Measurements from ENCODE around the gene FKBP1A. TPM values are rescaled to one million over a fixed set of nuclear protein-coding genes. Genes with fewer than 3 reads are reported as not detected.
A peak's percentile ranks its signal among the peaks of the same experiment; 100 is the strongest.

FKBP1A gene
- polyA plus RNA-seq, 1 of the 3 experiments (the other 2 are of a cell fraction), result 362 TPM

GRCh38 chr20:1427457-1428054 is 34.7 kb upstream of the FKBP1A start:
- CTCF ChIA-PET, result interaction anchor here (0.5 to 3.5 kb wide), 8 partner anchors 9 to 283 kb away, joined by 3 to 30 read pairs (median 8); partner anchors contain the start of genes FKBP1A and NSFL1C
- Histone ChIP-seq H3K4me3 (ENCODE audit: low read depth in 2 of 2, low read length in 1 of 2) (no peak overlapping the region), H3K9ac (no peak overlapping the region), H3K79me2 (ENCODE audit: insufficient read depth) (no peaks in the 10 kb centered on the region), H3F3A (replicated peaks; ENCODE audit: insufficient read depth) (no peaks in the 10 kb centered on the region), H3K27ac (ENCODE audit: low read depth in 2 of 2, low read length in 1 of 2) (peak overlapping the region in 1 of 2 experiments; percentile 81; a peak in 2 of 4 replicates), H3K9me2 (no peaks in the 10 kb centered on the region), H3K36me3 (replicated peaks in 1 of 2; ENCODE audit: control insufficient read depth in 1 of 2, insufficient read depth in 2 of 2, low read length in 1 of 2) (no peaks in the 10 kb centered on the region), H3K4me2 (no peak overlapping the region), H4K20me1 (ENCODE audit: insufficient read depth) (no peaks in the 10 kb centered on the region), H3K9me3 (no peaks in the 10 kb centered on the region), H3K27me3 (ENCODE audit: insufficient read depth) (no peaks in the 10 kb centered on the region), H3K4me1 (ENCODE audit: control insufficient read depth in 1 of 2, insufficient read depth in 2 of 2, low read depth in 1 of 2, low read length in 1 of 2) (peaks cover 4 to 19% of the 10 kb centered on the region in 2 experiments; a peak in 3 of 4 replicates), H2AFZ (ENCODE audit: low read depth) (no peak overlapping the region)
- DNase-seq, result peak; percentile 48
- 77% methylated on average over 3 of the region's 3 CpGs for WGBS (ENCODE audit: low lambda C conversion rate)
- POLR2A ChIA-PET, result interaction anchor here (1.4 kb wide), 1 partner anchor 35 kb away, joined by 6 read pairs; the partner anchor contains the start of gene FKBP1A
- TF ChIP-seq POLR2AphosphoS5 (IDR thresholded peaks at IDR 0.05; ENCODE audit: low read depth, low read length) (no peak), MXI1 (IDR thresholded peaks at IDR 0.05; ENCODE audit: low read depth, low read length) (peak; percentile 85; the same call in 1 of the 2 replicates), RXRA (IDR thresholded peaks at IDR 0.05; ENCODE audit: borderline replicate concordance, low read depth) (no peak), GATA2 (CRISPR knock-in tag; IDR thresholded peaks at IDR 0.05) (peak; percentile 36; the same call in 1 of the 2 replicates)

DNA sequence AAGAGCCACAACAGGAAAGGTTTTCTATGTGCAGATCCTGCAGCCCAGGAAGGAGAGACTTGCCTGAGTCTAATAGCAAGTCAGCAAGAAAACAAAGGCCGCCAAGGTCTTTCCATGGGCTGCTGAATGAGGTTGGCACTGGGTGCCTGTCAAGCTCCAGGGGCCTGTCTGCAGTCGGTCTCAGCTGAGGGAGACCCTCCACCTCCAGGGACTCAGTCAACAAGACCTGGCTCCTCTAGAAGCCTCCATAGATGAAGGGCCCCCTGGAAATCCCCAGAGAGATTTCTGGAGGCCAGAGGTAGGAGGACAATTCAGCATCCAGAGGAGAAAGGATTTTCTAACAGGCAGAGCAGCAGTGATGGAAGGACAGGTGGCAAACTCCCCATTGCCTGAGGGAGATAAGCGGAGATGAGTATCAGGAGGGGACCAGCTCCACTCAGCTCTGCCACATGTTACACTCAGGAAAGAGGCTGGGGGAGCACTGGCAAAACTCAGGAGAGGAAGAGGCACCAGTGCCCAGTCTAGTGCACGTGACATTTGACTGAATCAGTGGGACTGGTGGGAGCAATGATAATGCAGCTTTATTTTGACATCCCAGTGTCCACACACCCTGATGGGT is 33.5 kb upstream of the FKBP1A start:
- Histone ChIP-seq H3K36me3 (replicated peaks in 1 of 2; ENCODE audit: control insufficient read depth in 1 of 2, insufficient read depth in 2 of 2, low read length in 1 of 2) (no peaks in the 10 kb centered on the region), H3F3A (replicated peaks; ENCODE audit: insufficient read depth) (no peaks in the 10 kb centered on the region), H3K9ac (no peak overlapping the region), H3K9me3 (no peaks in the 10 kb centered on the region), H3K9me2 (no peaks in the 10 kb centered on the region), H2AFZ (ENCODE audit: low read depth) (no peak overlapping the region), H4K20me1 (ENCODE audit: insufficient read depth) (no peaks in the 10 kb centered on the region), H3K79me2 (ENCODE audit: insufficient read depth) (no peaks in the 10 kb centered on the region), H3K4me1 (ENCODE audit: control insufficient read depth in 1 of 2, insufficient read depth in 2 of 2, low read depth in 1 of 2, low read length in 1 of 2) (peaks cover 4 to 19% of the 10 kb centered on the region in 2 experiments; a peak in 3 of 4 replicates), H3K4me2 (no peak overlapping the region), H3K27me3 (ENCODE audit: insufficient read depth) (no peaks in the 10 kb centered on the region), H3K4me3 (ENCODE audit: low read depth in 2 of 2, low read length in 1 of 2) (no peak overlapping the region), H3K27ac (ENCODE audit: low read depth in 2 of 2, low read length in 1 of 2) (peak overlapping the region in 1 of 2 experiments; percentile 81; a peak in 1 of 4 replicates)
- peak; percentile 14 for DNase-seq
- ChIA-PET POLR2A (no interaction called here), CTCF (interaction anchor here (1.5 to 3.5 kb wide), 5 partner anchors 11 to 114 kb away, joined by 3 to 30 read pairs (median 10); partner anchors contain the start of gene FKBP1A)
- WGBS (ENCODE audit: low lambda C conversion rate), result 59% methylated on average over 3 of the region's 4 CpGs
- TF ChIP-seq MEF2A (IDR thresholded peaks at IDR 0.05; ENCODE audit: borderline replicate concordance, low read depth) (no peak), GATA2 (CRISPR knock-in tag; IDR thresholded peaks at IDR 0.05) (peak; percentile 62), MXI1 (IDR thresholded peaks at IDR 0.05; ENCODE audit: low read depth, low read length) (peak; percentile 45; the same call in 1 of the 2 replicates), YY1 (IDR thresholded peaks at IDR 0.05; ENCODE audit: low read depth) (no peak)

- H3K27ac ChIP-seq (ENCODE audit: low read depth in 2 of 2, low read length in 1 of 2), result no peak overlapping the region
- no peaks in the 10 kb centered on the region for H3K27me3 ChIP-seq (ENCODE audit: insufficient read depth)
- H3K4me2 ChIP-seq, result no peak overlapping the region
- CTCF ChIA-PET, result interaction anchor here (1.0 to 1.9 kb wide), 3 partner anchors 13 to 111 kb away, joined by 3 to 9 read pairs (median 3); partner anchors contain the start of gene NSFL1C
- H3K9ac ChIP-seq, result no peak overlapping the region
- H3K9me3 ChIP-seq, result no peaks in the 10 kb centered on the region
- H3K4me3 ChIP-seq (ENCODE audit: low read depth in 2 of 2, low read length in 1 of 2), result no peak overlapping the region
- H3F3A ChIP-seq (replicated peaks; ENCODE audit: insufficient read depth), result no peaks in the 10 kb centered on the region
- peaks cover 4 to 19% of the 10 kb centered on the region in 2 experiments; a peak in 3 of 4 replicates for H3K4me1 ChIP-seq (ENCODE audit: control insufficient read depth in 1 of 2, insufficient read depth in 2 of 2, low read depth in 1 of 2, low read length in 1 of 2)
- WGBS (ENCODE audit: low lambda C conversion rate), result 56% methylated on average over 1 of the region's 1 CpG
- H3K9me2 ChIP-seq, result no peaks in the 10 kb centered on the region
- no peaks in the 10 kb centered on the region for H4K20me1 ChIP-seq (ENCODE audit: insufficient read depth)
- DNase-seq, result no peak
- no peak overlapping the region for H2AFZ ChIP-seq (ENCODE audit: low read depth)
- no peaks in the 10 kb centered on the region for H3K79me2 ChIP-seq (ENCODE audit: insufficient read depth)
- POLR2A ChIA-PET, result no interaction called here
- no peaks in the 10 kb centered on the region for H3K36me3 ChIP-seq (replicated peaks in 1 of 2; ENCODE audit: control insufficient read depth in 1 of 2, insufficient read depth in 2 of 2, low read length in 1 of 2)
- TF ChIP-seq FOXM1 (IDR thresholded peaks at IDR 0.05; ENCODE audit: low read depth) (no peak), RFX5 (IDR thresholded peaks at IDR 0.05; ENCODE audit: low read length) (no peak), EZH2phosphoT487 (IDR thresholded peaks at IDR 0.05; ENCODE audit: borderline replicate concordance, low read depth) (no peak), RCOR1 (IDR thresholded peaks at IDR 0.05; ENCODE audit: low read length) (no peak), RXRA (IDR thresholded peaks at IDR 0.05; ENCODE audit: borderline replicate concordance, low read depth) (no peak), NFIC (IDR thresholded peaks at IDR 0.05; ENCODE audit: borderline replicate concordance) (no peak), TAF1 (IDR thresholded peaks at IDR 0.05; ENCODE audit: borderline replicate concordance, low read depth, low read length) (no peak), RAD21 (IDR thresholded peaks at IDR 0.05; ENCODE audit: low read length) (no peak), MXI1 (IDR thresholded peaks at IDR 0.05; ENCODE audit: low read depth, low read length) (no peak), GATA2 (CRISPR knock-in tag; IDR thresholded peaks at IDR 0.05) (no peak), TCF12 (IDR thresholded peaks at IDR 0.05) (no peak), USF1 (IDR thresholded peaks at IDR 0.05; ENCODE audit: borderline replicate concordance, low read depth) (no peak), FOSL2 (IDR thresholded peaks at IDR 0.05; ENCODE audit: borderline replicate concordance, low read depth) (no peak), CHD2 (IDR thresholded peaks at IDR 0.05; ENCODE audit: low read length, partially characterized antibody) (no peak), ELF1 (IDR thresholded peaks at IDR 0.05) (no peak), EP300 (IDR thresholded peaks at IDR 0.05; ENCODE audit: borderline replicate concordance in 1 of 2, low read depth in 1 of 2, low read length in 1 of 2) (no peak)
Measured at GRCh38 chr20:1424336-1424735, 31.5 kb upstream of the FKBP1A start.

Measured in SK-N-SH (cell line).